Activated CD8-positive, alpha-beta memory T cell treated with anti-CD3 and anti-CD28 coated beads for 1 hour (primary cell): ENCODE results near the gene UBA7.
A peak's percentile ranks its signal among the peaks of the same experiment; 100 is the strongest.

ENCODE experiments used
- DNase-seq, 2 donors: peaks; one replicate each; pipeline ENCODE4 v3.0.0-alpha.2; 2020; ENCODE audit warnings: low read depth in 1 of 2; ENCODE audit errors: extremely low read depth in 1 of 2

Gene UBA7

GRCh38 chr3:49805367-49805782 lies 8.4 kb downstream of the UBA7 start:
- DNase-seq, result no peak

GRCh38 chr3:49804141-49805041 lies 9.4 kb downstream of the UBA7 start:
- no peak for DNase-seq

GRCh38 chr3:49803465-49804140 lies 10.2 kb downstream of the UBA7 start:
- no peak for DNase-seq

GRCh38 chr3:49802719-49803464 lies 10.9 kb downstream of the UBA7 start, which contains the start of gene INKA1:
TSS of gene INKA1 (plus strand) at chr3:49803261. CDS start at chr3:49803393, 132 bp downstream.
- DNase-seq, result peak; percentile 66 to 82

- no peak for DNase-seq
Observed at GRCh38 chr3:49801160-49801559, 12.6 kb downstream of the UBA7 start.

GRCh38 chr3:49799761-49800160 lies 14.0 kb downstream of the UBA7 start, which contains the start of gene CDHR4:
TSS of gene CDHR4 (minus strand) at chr3:49799873. CDS start at chr3:49799812, 61 bp downstream.
- no peak for DNase-seq

GRCh38 chr3:49799105-49799504 lies 14.6 kb downstream of the UBA7 start:
- DNase-seq, result no peak

GRCh38 chr3:49794926-49795905 lies 18.5 kb downstream of the UBA7 start:
- DNase-seq, result no peak

GRCh38 chr3:49794431-49794830 lies 19.3 kb downstream of the UBA7 start:
- no peak for DNase-seq

GRCh38 chr3:49793486-49794085 lies 20.2 kb downstream of the UBA7 start:
- no peak for DNase-seq

- no peak for DNase-seq
Observed at GRCh38 chr3:49792371-49793150, 21.2 kb downstream of the UBA7 start.

- DNase-seq, result no peak
Observed at GRCh38 chr3:49791571-49791970, 22.2 kb downstream of the UBA7 start.

- no peak for DNase-seq
Observed at GRCh38 chr3:49790626-49791411, 22.9 kb downstream of the UBA7 start.

GRCh38 chr3:49788056-49788455 lies 25.7 kb downstream of the UBA7 start:
- no peak for DNase-seq

GRCh38 chr3:49787536-49787935 lies 26.2 kb downstream of the UBA7 start:
- no peak for DNase-seq

- no peak for DNase-seq
Observed at GRCh38 chr3:49787182-49787464, 26.6 kb downstream of the UBA7 start.

GRCh38 chr3:49786357-49787181 lies 27.2 kb downstream of the UBA7 start, which contains the start of gene IP6K1:
TSS of gene IP6K1 (minus strand) at chr3:49786542. CDS start at chr3:49748040, 38,502 bp downstream.
- peak; percentile 98 to 99 for DNase-seq
